ENCODE results near the gene ALPP.
"Not testable (repeated sequence)": the region's sequence is repeated elsewhere in the genome, so short reads cannot be mapped to it uniquely, and the experiment has no call there.

The ALPP gene

DNA sequence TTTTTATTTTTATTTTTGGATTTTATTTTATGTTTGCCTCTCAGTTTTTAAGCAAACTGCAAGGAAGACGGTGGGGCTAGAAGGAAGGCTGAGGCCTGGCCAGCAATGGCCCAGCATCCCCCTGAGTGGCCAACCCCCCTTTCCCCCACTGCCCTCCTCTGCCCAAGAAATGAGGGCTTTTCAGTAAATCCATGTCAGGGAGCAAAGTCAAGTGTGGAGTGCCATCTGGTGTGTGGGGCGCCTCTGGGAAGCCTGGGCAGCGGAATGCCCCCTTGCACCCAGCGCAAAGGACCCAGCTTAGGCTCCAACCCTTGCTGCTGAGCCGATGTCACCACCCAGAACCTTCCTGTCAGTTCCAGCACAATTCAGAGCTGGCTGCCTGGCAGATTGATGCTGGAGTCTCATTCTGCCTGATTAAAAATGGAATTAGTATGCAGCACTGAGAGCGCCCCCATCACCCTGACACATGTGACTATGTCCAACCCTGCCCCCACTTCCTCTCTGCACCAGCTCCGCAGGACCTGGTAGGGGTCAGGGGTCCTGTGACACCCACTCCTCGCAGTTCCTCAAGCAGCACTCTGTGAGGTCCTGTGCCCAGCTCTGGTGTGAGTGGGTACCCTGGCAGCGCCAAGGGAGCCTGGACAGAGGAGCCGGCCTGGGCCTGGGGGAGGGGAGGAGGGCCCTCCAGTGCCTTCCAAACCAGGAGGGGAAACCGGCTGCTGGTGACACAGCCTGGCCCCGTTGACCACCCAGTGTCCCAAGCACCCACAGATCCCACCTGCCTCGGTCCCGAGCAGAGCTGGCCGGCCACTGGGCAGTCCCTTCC, 9.2 kb upstream of the ALPP start:
- no peak overlapping the region for H3K4me3 ChIP-seq (ENCODE audit: low read length)
- TF ChIP-seq, protein P1, sequence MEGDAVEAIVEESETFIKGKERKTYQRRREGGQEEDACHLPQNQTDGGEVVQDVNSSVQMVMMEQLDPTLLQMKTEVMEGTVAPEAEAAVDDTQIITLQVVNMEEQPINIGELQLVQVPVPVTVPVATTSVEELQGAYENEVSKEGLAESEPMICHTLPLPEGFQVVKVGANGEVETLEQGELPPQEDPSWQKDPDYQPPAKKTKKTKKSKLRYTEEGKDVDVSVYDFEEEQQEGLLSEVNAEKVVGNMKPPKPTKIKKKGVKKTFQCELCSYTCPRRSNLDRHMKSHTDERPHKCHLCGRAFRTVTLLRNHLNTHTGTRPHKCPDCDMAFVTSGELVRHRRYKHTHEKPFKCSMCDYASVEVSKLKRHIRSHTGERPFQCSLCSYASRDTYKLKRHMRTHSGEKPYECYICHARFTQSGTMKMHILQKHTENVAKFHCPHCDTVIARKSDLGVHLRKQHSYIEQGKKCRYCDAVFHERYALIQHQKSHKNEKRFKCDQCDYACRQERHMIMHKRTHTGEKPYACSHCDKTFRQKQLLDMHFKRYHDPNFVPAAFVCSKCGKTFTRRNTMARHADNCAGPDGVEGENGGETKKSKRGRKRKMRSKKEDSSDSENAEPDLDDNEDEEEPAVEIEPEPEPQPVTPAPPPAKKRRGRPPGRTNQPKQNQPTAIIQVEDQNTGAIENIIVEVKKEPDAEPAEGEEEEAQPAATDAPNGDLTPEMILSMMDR (conservative IDR thresholded peaks at IDR 0.05; ENCODE audit: low read length): no peak
- no peak for DNase-seq (ENCODE audit: low read depth)

DNA sequence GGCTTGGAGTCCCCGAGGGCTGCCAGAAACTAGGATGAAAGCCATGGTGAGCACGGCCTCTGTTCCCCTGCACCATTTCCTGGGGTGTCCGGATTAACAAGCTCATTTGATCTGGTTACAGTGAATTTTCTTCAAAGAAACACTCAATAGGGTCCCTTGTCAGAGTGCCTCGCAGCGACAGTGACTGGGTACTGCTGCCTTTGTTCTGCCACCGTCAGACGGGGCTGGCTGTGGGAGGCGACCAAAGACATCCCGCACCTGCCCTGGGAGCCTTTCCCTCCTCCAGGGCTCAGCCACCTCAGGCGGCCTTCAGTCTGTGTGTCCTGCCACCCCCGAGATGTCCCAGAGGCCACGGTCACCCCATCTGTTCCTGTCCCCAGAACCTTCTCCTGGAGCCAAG, 8.5 kb upstream of the ALPP start:
- not testable (repeated sequence) for DNase-seq (ENCODE audit: low read depth); H3K4me3 ChIP-seq (ENCODE audit: low read length)

DNA sequence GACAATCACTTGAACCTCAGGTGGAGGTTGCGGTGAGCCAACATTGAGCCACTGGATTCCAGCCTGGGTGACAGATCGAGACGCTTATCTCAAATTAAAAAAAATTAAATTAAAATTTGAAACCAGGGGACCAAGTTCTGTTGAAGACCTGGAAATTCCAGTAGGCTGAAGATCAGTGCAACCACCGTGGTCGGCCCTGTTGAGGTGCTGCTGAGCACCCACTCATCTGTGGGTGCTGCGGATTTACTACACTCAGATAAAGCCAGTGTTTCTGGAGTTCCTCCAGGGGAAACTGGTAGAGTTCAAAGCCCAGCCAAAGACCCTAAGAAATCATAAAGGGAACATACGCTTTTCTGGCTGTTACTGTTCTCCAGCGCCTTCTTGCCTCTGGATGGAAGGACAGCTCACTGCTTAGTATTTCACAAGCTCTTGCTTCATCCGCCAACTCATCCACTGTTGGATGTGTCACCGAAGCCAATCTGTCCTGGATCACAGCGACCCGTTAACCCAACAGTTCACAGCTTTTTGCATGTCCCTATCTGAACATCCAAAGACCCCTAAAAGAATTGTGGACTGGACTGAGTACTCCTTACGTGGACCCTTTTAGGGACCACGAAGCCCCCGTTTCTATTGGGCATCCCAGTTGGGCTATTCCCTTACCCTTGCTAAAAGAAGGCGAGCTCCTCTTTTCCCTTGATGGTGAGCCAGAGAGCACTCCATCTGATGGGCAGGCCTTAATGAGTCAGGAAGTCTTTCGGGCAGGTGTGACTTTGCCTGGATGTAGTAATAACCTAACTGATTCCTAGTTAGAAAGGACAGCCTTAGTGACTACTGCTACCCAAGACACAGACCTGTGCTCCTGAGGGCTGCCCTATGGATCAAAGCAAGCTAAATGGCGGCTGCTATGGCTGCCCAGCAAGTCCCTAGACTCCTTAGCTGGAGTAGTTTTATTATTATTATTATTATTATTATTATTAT, 6.0 kb upstream of the ALPP start:
- DNase-seq (ENCODE audit: low read depth): peak; percentile 54
- H3K4me3 ChIP-seq (ENCODE audit: low read length): no peak overlapping the region
- TF ChIP-seq, protein P1 (conservative IDR thresholded peaks at IDR 0.05; ENCODE audit: low read length): no peak

DNA sequence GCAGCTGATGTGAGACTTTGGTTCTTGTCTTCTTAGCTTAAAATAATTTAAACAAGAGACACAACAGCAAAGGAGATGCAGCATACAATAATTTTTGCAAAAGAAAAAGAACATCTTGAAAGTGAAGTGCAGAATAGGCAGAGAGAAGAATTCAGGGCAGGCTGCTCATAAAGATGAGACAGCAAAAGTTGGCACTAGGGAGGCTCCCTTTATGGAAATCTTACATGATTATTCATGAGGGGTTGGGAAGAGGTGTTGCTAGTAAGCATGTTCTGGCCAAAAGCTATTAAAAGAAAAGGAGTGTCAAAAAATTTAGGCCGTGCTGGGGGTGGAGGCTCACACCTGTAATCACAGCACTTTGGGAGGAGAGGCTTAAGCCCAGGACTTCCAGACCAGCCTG, 4.2 kb upstream of the ALPP start:
- no peak overlapping the region for H3K4me3 ChIP-seq (ENCODE audit: low read length)
- no peak for DNase-seq (ENCODE audit: low read depth)
- TF ChIP-seq, protein P1 (conservative IDR thresholded peaks at IDR 0.05; ENCODE audit: low read length): no peak

DNA sequence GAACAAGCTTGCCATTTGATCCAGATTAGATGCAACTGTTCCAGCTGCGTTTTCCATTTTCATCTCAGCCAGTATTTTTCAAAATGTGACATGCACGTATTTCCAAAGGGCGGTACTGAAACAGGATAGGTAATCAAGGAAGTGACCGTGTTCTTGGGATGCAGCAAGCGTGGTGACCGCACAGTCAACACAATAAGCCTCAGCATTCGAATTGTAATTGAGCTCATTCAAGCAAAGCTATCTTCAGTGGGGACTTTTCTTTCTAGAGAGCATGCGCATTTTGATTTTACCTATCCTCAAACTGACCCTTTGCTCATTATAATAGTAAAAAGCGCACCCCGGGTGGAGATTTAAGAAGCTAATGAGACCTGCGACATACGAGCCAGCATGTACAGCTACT, 3.4 kb upstream of the ALPP start:
- H3K4me3 ChIP-seq (ENCODE audit: low read length): no peak overlapping the region
- DNase-seq (ENCODE audit: low read depth): no peak
- TF ChIP-seq, protein P1 (conservative IDR thresholded peaks at IDR 0.05; ENCODE audit: low read length): no peak

DNA sequence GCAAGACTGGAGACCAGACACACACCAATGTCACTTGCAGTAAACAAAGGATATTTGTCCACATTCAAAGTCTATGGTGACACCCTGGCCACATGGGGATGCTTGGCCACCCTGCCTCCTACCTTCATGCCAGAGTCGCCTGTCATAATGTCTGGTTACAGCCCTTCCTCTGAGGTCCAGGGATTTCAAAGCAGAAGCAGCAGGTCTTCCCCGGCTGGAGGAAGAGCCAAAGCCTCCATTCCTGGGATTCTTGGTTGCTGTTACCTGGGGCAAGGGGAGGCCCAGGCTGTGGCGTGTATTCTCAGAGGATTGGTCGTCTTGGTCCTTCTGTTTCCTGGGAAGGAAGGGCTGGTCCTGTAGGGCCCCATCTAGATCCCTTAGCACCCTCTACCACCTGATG, 2.3 kb upstream of the ALPP start:
- H3K4me3 ChIP-seq (ENCODE audit: low read length): no peak overlapping the region
- TF ChIP-seq, protein P1 (conservative IDR thresholded peaks at IDR 0.05; ENCODE audit: low read length): no peak
- no peak for DNase-seq (ENCODE audit: low read depth)

DNA sequence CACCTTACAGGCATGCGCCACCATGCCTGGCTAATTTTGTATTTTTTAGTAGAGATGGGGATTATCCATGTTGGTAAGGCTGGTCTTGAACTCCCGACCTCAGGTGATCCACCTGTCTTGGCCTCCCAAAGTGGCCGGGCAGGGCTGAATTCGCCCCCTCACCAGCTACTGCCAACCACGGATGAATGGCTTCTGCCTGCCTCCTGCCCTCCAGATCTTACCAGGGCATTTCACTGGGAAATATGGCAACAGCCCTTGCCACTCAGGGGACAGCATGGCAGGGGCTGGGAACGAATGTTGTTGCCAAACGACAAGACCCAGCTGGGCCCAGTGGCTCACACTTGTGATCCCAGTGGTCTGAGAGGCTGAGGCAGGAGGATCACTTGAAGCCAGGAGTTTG, 1.8 kb upstream of the ALPP start:
- no peak for DNase-seq (ENCODE audit: low read depth)
- no peak overlapping the region for H3K4me3 ChIP-seq (ENCODE audit: low read length)
- TF ChIP-seq, protein P1 (conservative IDR thresholded peaks at IDR 0.05; ENCODE audit: low read length): no peak
